MM.1S (cell line): ENCODE measurements around the gene GRIN3B.

ENCODE experiments used
- CTCF ChIP-seq: fragments of 300-600 bp; sonication (generic); IDR thresholded peaks from 2 replicates; pipeline ENCODE4 v1.5.1; 2016; ENCODE audit warnings: antibody characterized with exemption, low read length, mixed read lengths
- EZH2 ChIP-seq: fragments of 300-600 bp; sonication (generic); optimal IDR thresholded peaks from 2 replicates; pipeline ENCODE3; 2017; ENCODE audit warnings: low read depth, mild to moderate bottlenecking, antibody characterized with exemption, low read length, mixed read lengths

GRCh38 chr19:976476-976875 lies 23.7 kb upstream of the GRIN3B start:
- TF ChIP-seq CTCF (no peak), EZH2 (no peak)
